A673 (cell line): ENCODE results near the gene NUBP1. TPM values are rescaled to one million over a fixed set of nuclear protein-coding genes. Genes with fewer than 3 reads are reported as not detected.

Experiments
- BruUV-seq: library from RNA; stranded (reverse); fragments of 400-500 nt; replicated peaks from 2 replicates; lab custom pipeline; 2021; lab: Mats Ljungman, UMichigan
- CTCF ChIA-PET: fragments of 300-600 bp; sonication (Branson Sonifier 250); formaldehyde crosslinking; loops from one replicate; lab custom pipeline; 2022; ENCODE audit warnings: antibody characterized with exemption; lab: Charles Lee
- POLR2A ChIA-PET: fragments of 300-600 bp; sonication (Branson Sonifier 250); formaldehyde crosslinking; loops from one replicate; lab custom pipeline; 2022; ENCODE audit warnings: antibody characterized with exemption; ENCODE audit not compliant: low non-redundant PET; lab: Charles Lee
- DNase-seq: peaks from one replicate; pipeline ENCODE4 v3.0.0-alpha.2; 2015; ENCODE audit warnings: low spot score
- H3K27ac ChIP-seq: fragments of 200-600 bp; sonication (generic); 2 replicates; pipeline ENCODE4 v1.5.1; 2016; ENCODE audit warnings: mixed run types, low read depth, mild to moderate bottlenecking, mixed read lengths, antibody characterized with exemption, low read length; ENCODE audit not compliant: poor library complexity, severe bottlenecking
- H3K27me3 ChIP-seq: fragments of 200-600 bp; sonication (generic); replicated peaks from 2 replicates; pipeline ENCODE4 v1.6.1; 2017; ENCODE audit warnings: mixed run types, low read depth, mild to moderate bottlenecking, mixed read lengths, antibody characterized with exemption, low read length; ENCODE audit not compliant: insufficient read depth, poor library complexity
- H3K36me3 ChIP-seq: fragments of 200-600 bp; sonication (generic); 2 replicates; pipeline ENCODE4 v1.6.1; 2016; ENCODE audit warnings: mixed run types, mild to moderate bottlenecking, mixed read lengths, antibody characterized with exemption, low read length; ENCODE audit not compliant: insufficient read depth, poor library complexity, severe bottlenecking
- H3K4me1 ChIP-seq: fragments of 200-600 bp; sonication (generic); 2 replicates; pipeline ENCODE4 v1.6.1; 2017; ENCODE audit warnings: mixed run types, mild to moderate bottlenecking, mixed read lengths, antibody characterized with exemption, low read length; ENCODE audit not compliant: insufficient read depth, poor library complexity, severe bottlenecking
- H3K4me3 ChIP-seq: fragments of 200-600 bp; sonication (generic); 2 replicates; pipeline ENCODE4 v1.5.1; 2016; ENCODE audit warnings: low read depth, mixed run types, mild to moderate bottlenecking, mixed read lengths, low read length; ENCODE audit not compliant: poor library complexity, severe bottlenecking
- H3K9me3 ChIP-seq: fragments of 200-600 bp; sonication (generic); 2 replicates; pipeline ENCODE4 v1.6.1; 2016; ENCODE audit warnings: mixed run types, low read depth, mild to moderate bottlenecking, mixed read lengths, antibody characterized with exemption, low read length; ENCODE audit not compliant: poor library complexity, severe bottlenecking
- EZH2 ChIP-seq: fragments of 200-600 bp; sonication (generic); IDR thresholded peaks from 2 replicates; pipeline ENCODE4 v1.6.1; 2017; ENCODE audit warnings: borderline replicate concordance, low read depth, mild to moderate bottlenecking, mixed read lengths, antibody characterized with exemption, low read length; ENCODE audit not compliant: poor library complexity, severe bottlenecking
- intact Hi-C: fragments of 100-400 bp; cut with micrococcal nuclease; formaldehyde crosslinking; loops from one replicate; pipeline ENCODE4 v1.10.0; 2022; ENCODE audit not compliant: unreplicated experiment
- total RNA-seq: library from RNA; stranded (reverse); gene quantifications from 2 replicates; pipeline ENCODE4 v1.2.3, GENCODE V29; 2021
- TF ChIP-seq, protein P1 (sequence below): fragments of 300-800, 200-600 bp; sonication (generic); conservative IDR thresholded peaks from 2 replicates; pipeline ENCODE4 v1.5.1; 2017; ENCODE audit warnings: low read depth, mild to moderate bottlenecking, antibody characterized with exemption, low read length, moderate library complexity, mixed read lengths

Gene NUBP1
- total RNA-seq, 1 experiment from 2014 or later = 22.9 TPM

- Histone ChIP-seq H3K27ac (no peak overlapping the region), H3K4me1 (no peaks in the 10 kb centered on the region), H3K36me3 (no peaks in the 10 kb centered on the region), H3K4me3 (no peak overlapping the region), H3K9me3 (no peaks in the 10 kb centered on the region), H3K27me3 (no peaks in the 10 kb centered on the region)
- intact Hi-C loops = loop anchor here (1.0 to 10.0 kb wide), 4 partner anchors 152 to 480 kb away; partner anchors contain the start of gene EMP2
- ChIA-PET POLR2A (no interaction called here), CTCF (interaction anchor here (0.7 to 1.3 kb wide), 5 partner anchors 24 to 481 kb away, joined by 3 to 10 read pairs (median 4); no protein-coding TSS in a partner anchor)
- TF ChIP-seq EZH2 = no peak
- TF ChIP-seq, protein P1, sequence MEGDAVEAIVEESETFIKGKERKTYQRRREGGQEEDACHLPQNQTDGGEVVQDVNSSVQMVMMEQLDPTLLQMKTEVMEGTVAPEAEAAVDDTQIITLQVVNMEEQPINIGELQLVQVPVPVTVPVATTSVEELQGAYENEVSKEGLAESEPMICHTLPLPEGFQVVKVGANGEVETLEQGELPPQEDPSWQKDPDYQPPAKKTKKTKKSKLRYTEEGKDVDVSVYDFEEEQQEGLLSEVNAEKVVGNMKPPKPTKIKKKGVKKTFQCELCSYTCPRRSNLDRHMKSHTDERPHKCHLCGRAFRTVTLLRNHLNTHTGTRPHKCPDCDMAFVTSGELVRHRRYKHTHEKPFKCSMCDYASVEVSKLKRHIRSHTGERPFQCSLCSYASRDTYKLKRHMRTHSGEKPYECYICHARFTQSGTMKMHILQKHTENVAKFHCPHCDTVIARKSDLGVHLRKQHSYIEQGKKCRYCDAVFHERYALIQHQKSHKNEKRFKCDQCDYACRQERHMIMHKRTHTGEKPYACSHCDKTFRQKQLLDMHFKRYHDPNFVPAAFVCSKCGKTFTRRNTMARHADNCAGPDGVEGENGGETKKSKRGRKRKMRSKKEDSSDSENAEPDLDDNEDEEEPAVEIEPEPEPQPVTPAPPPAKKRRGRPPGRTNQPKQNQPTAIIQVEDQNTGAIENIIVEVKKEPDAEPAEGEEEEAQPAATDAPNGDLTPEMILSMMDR = peak; percentile 94
- no TSS peak for BruUV-seq
- DNase-seq = peak; percentile 73
Observed at GRCh38 chr16:10737068-10737625, 6.5 kb upstream of the NUBP1 start.

DNA sequence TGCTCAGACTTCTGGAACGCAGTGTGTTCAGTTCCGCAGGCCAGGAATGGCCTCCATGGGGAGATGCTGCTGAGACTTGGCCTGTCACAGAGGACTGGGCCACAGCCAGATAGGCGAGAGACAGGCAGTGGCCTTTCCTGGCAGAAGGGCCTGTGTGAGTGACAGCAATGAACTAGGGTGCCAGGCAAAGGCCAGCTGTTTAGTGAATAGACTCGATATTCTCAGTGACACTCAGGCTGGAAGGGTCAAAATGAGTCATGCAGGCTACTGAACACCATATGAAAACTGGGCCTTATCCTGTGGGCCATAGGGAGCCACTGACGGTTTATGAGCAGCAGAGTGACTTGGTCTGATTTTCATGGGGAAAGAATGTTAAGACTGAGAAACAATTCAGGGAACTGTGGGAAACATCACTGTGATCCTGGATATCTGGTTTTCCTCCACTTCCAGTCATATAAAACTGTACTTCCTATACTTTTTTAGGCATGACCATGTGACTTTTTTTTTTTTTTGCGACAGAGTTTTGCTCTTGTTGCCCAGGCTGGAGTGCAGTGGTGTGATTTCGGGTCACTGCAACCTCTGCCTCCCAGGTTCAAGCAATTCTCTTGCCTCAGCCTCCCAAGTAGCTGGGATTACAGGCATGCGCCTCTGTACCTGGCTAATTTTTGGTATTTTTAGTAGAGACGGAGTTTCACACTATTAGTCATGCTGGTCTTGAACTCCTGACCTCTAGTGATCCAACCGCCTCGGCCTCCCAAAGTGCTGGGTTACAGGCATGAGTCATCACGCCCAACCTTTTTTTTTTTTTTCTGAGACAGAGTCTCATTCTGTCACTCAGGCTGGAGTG is 5.2 kb upstream of the NUBP1 start:
- no peaks in the 10 kb centered on the region for H3K36me3 ChIP-seq
- H3K27me3 ChIP-seq = no peaks in the 10 kb centered on the region
- no peaks in the 10 kb centered on the region for H3K4me1 ChIP-seq
- H3K27ac ChIP-seq = no peak overlapping the region
- ChIA-PET CTCF (interaction anchor here (0.7 kb wide), 1 partner anchor 222 kb away, joined by 5 read pairs; no protein-coding TSS in a partner anchor), POLR2A (no interaction called here)
- BruUV-seq = no TSS peak
- DNase-seq = no peak
- TF ChIP-seq, protein P1 = no peak
- TF ChIP-seq EZH2 = no peak
- H3K9me3 ChIP-seq = no peaks in the 10 kb centered on the region
- intact Hi-C loops = loop anchor here (5.0 to 10.0 kb wide), 2 partner anchors 154 to 426 kb away; partner anchors contain the start of gene EMP2
- H3K4me3 ChIP-seq = no peak overlapping the region

DNA sequence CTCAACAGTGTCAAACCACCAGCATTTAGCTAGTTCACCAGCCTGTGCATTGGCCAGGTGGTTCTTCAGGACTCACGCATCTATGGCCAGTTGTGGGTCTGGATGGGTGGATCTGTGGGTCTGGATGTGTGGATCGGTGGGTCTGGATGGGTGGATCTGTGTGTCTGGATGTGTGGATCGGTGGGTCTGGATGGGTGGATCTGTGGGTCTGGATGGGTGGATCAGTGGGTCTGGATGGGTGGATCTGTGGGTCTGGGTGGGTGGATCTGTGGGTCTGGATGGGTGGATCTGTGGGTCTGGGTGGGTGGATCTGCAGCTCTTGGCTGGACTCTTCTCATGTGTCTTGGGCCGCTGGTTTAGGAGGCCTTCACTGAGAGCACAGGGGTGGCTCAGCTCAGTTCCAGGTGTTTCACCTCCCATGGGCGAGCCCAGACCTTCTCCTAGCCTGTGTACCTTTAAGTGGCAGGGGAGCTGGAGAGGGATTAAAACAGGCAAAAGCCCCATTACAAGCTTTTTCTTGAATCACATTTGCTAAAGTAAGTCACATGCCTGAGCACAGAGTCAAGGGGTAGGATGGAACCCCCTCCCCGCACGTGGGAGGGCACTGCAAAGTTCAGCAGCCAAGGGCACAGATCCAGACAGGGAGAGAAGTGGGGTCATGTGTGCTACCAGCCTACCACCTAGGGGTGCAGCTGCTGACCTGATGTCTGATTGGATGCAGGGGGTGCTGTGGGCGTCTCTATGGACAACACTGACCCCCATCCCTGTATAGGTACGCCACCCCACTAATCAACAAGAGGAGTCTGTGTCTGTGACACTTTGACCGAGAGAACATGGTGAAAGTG is 3.4 kb upstream of the NUBP1 start:
- CTCF ChIA-PET = no interaction called here
- TF ChIP-seq, protein P1 = no peak
- TF ChIP-seq EZH2 = no peak
- Histone ChIP-seq H3K4me3 (no peak overlapping the region), H3K36me3 (no peaks in the 10 kb centered on the region), H3K4me1 (peaks cover 5% of the 10 kb centered on the region), H3K27ac (no peak overlapping the region), H3K9me3 (no peaks in the 10 kb centered on the region), H3K27me3 (no peaks in the 10 kb centered on the region)
- no peak for DNase-seq
- intact Hi-C loops = loop anchor here (5.0 to 10.0 kb wide), 3 partner anchors 155 to 428 kb away; partner anchors contain the start of gene EMP2
- POLR2A ChIA-PET = no interaction called here
- BruUV-seq = no TSS peak
